B cell (primary cell): Measurements from ENCODE around the gene AKTIP. TPM values are rescaled to one million over a fixed set of nuclear protein-coding genes. Genes with fewer than 3 reads are reported as not detected.
A peak's percentile ranks its signal among the peaks of the same experiment; 100 is the strongest.

Experiments
- ATAC-seq: fragments of 200-7000 bp; cut with Tn5 transposase; one replicate; pipeline ENCODE4 v1.10.0; 2021; ENCODE audit warnings: low read depth, mild to moderate bottlenecking, moderate number of reproducible peaks, moderate library complexity
- CTCF ChIA-PET: fragments of 350-600 bp; sonication (Branson Sonifier 250); formaldehyde crosslinking; loops from one replicate; lab custom pipeline; 2021; ENCODE audit warnings: antibody characterized with exemption, inconsistent platforms; lab: Charles Lee
- POLR2A ChIA-PET: fragments of 350-600 bp; sonication (Branson Sonifier 250); formaldehyde crosslinking; loops from one replicate; lab custom pipeline; 2021; ENCODE audit warnings: antibody characterized with exemption; lab: Charles Lee
- DNase-seq: peaks from one replicate; pipeline ENCODE4 v3.0.0; 2013
- H2AFZ ChIP-seq: 2 replicates; pipeline ENCODE4 v1.6.1; 2012; ENCODE audit warnings: mild to moderate bottlenecking, low read depth, low read length; ENCODE audit not compliant: insufficient read depth, poor library complexity, severe bottlenecking
- H3K27ac ChIP-seq, 2 donors: 1 replicate in 1 of 2; 2 replicates in 1 of 2; pipeline ENCODE4 v1.5.1; 2012 to 2013; ENCODE audit warnings: low read length in 2 of 2, mild to moderate bottlenecking in 2 of 2, moderate library complexity in 1 of 2
- H3K27me3 ChIP-seq, 4 experiments: fragments of 200-600 bp in 1 of 4; sonication (generic) in 1 of 4; replicated peaks in 1 of 4; 1 replicate in 2 of 4; 2 replicates in 2 of 4; pipeline versions ENCODE4 v1.6.1 to v1.7.0; 2013 to 2016; ENCODE audit warnings: low read length in 3 of 4, mild to moderate bottlenecking in 2 of 4, mixed read lengths in 1 of 4, moderate library complexity in 1 of 4; ENCODE audit not compliant: insufficient read depth in 4 of 4, control insufficient read depth in 3 of 4; ENCODE audit errors: control extremely low read depth in 1 of 4
- H3K36me3 ChIP-seq, 2 experiments: replicated peaks in 1 of 2; 1 replicate in 1 of 2; 2 replicates in 1 of 2; pipeline versions ENCODE4 v1.6.1 to v1.7.1; 2013; ENCODE audit warnings: low read length in 1 of 2; ENCODE audit not compliant: insufficient read depth in 2 of 2, control insufficient read depth in 1 of 2; ENCODE audit errors: control extremely low read depth in 1 of 2, extremely low read depth in 1 of 2
- H3K4me1 ChIP-seq, 2 donors: fragments of 200-600 bp in 1 of 2; sonication (generic) in 1 of 2; 1 replicate in 1 of 2; 2 replicates in 1 of 2; pipeline versions ENCODE4 v1.5.1 to v1.6.1; 2013 to 2017; ENCODE audit warnings: low read length in 2 of 2; ENCODE audit not compliant: control insufficient read depth in 2 of 2, insufficient read depth in 2 of 2
- H3K4me2 ChIP-seq: replicated peaks from 2 replicates; pipeline ENCODE3; 2012; ENCODE audit warnings: mild to moderate bottlenecking, low read depth, low read length; ENCODE audit not compliant: poor library complexity, severe bottlenecking
- H3K4me3 ChIP-seq, 5 experiments: fragments of 200-600 bp in 1 of 5; sonication (generic) in 1 of 5; 1 replicate in 3 of 5; 2 replicates in 2 of 5; pipeline versions ENCODE4 v1.5.1 to v1.7.0; 2011 to 2016; ENCODE audit warnings: low read length in 4 of 5, mild to moderate bottlenecking in 4 of 5, low read depth in 2 of 5, control low read depth in 1 of 5, moderate library complexity in 1 of 5; ENCODE audit not compliant: insufficient read depth in 1 of 5; ENCODE audit errors: control extremely low read depth in 1 of 5, extremely low read depth in 1 of 5
- H3K79me2 ChIP-seq: fragments of 200-600 bp; sonication (generic); one replicate; pipeline ENCODE4 v1.6.0; 2016; ENCODE audit warnings: low read length; ENCODE audit not compliant: control insufficient read depth, insufficient read depth
- H3K9ac ChIP-seq: fragments of 200-600 bp; sonication (generic); 2 replicates; pipeline ENCODE4 v1.6.1; 2017; ENCODE audit warnings: mild to moderate bottlenecking, low read length, moderate library complexity
- H3K9me3 ChIP-seq, 3 donors: one replicate each; pipeline versions ENCODE4 v1.6.1 to v1.7.1; 2013; ENCODE audit warnings: low read length in 2 of 3; ENCODE audit not compliant: control insufficient read depth in 2 of 3, insufficient read depth in 1 of 3; ENCODE audit errors: control extremely low read depth in 1 of 3
- H4K20me1 ChIP-seq: 2 replicates; pipeline ENCODE4 v1.6.0; 2012; ENCODE audit warnings: mild to moderate bottlenecking, low read length; ENCODE audit not compliant: insufficient read depth, control insufficient read depth, poor library complexity, severe bottlenecking
- H3K27ac Mint-ChIP-seq: one replicate; pipeline ENCODE4 v1.8.0; 2021; ENCODE audit warnings: mixed read lengths
- H3K27me3 Mint-ChIP-seq: one replicate; pipeline ENCODE4 v1.8.0; 2021; ENCODE audit warnings: mixed read lengths
- H3K4me1 Mint-ChIP-seq: one replicate; pipeline ENCODE4 v1.8.0; 2021; ENCODE audit warnings: mixed read lengths
- H3K4me3 Mint-ChIP-seq: one replicate; pipeline ENCODE4 v1.8.0; 2021; ENCODE audit warnings: mixed read lengths
- H3K9me3 Mint-ChIP-seq: one replicate; pipeline ENCODE4 v1.8.0; 2022; ENCODE audit warnings: mixed read lengths; ENCODE audit not compliant: insufficient read depth
- CTCF ChIP-seq: fragments of 200-600 bp; IDR thresholded peaks from one replicate; pipeline ENCODE4 v1.8.0; 2022; ENCODE audit warnings: antibody characterized with exemption, mild to moderate bottlenecking
- EZH2 ChIP-seq: IDR thresholded peaks from 2 replicates; pipeline ENCODE4 v1.6.1; 2012; ENCODE audit warnings: borderline replicate concordance, low read depth, mild to moderate bottlenecking, moderate library complexity, low read length; ENCODE audit not compliant: insufficient read depth, poor library complexity, severe bottlenecking
- WGBS: methylation state at CpG from one replicate; pipeline ENCODE4 v1.1.5; 2013; ENCODE audit warnings: missing lambda C conversion rate; ENCODE audit not compliant: insufficient coverage; 5-methylcytosine and 5-hydroxymethylcytosine counted together
- intact Hi-C: fragments of 100-400 bp; cut with micrococcal nuclease; formaldehyde crosslinking; loops from one replicate; pipeline ENCODE4 v1.10.0; 2022
- polyA plus RNA-seq: library from polyadenylated mRNA; depleted of rRNA; stranded (reverse); fragments of >200 nt; gene quantifications from 2 replicates; pipeline ENCODE4 v1.2.3, GENCODE V29; 2012
- total RNA-seq, 2 donors: library from RNA; stranded (reverse); fragments of 120-200 nt in 1 of 2; gene quantifications; 1 replicate in 1 of 2; 2 replicates in 1 of 2; pipeline versions ENCODE4 v1.2.3 to v1.2.4, GENCODE V29; 2013 to 2022

The AKTIP gene
- total and polyA plus RNA-seq, 2 donors (not counting 1 experiment from before 2014, with no cell fraction given): 12.6 to 24.0 TPM

GRCh38 chr16:53511403-53512280 is 8.6 kb upstream of the AKTIP start:
- Histone ChIP-seq H3K4me2 (no peak overlapping the region), H4K20me1 (no peaks in the 10 kb centered on the region), H3K9ac (no peak overlapping the region), H3K79me2 (no peaks in the 10 kb centered on the region), H3K27ac (no peak overlapping the region), H3K27me3 (no peaks in the 10 kb centered on the region), H3K36me3 (no peaks in the 10 kb centered on the region), H2AFZ (no peak overlapping the region), H3K4me3 (no peak overlapping the region), H3K9me3 (peaks cover 0 to 9% (median 5%) of the 10 kb centered on the region in 3 donors), H3K4me1 (peaks cover 10 to 17% of the 10 kb centered on the region in 2 donors)
- Mint-ChIP-seq H3K4me1 (peaks cover 25% of the 10 kb centered on the region), H3K9me3 (no peaks in the 10 kb centered on the region), H3K27ac (peak overlapping the region; percentile 10), H3K27me3 (no peaks in the 10 kb centered on the region), H3K4me3 (no peak overlapping the region)
- CTCF ChIA-PET: interaction anchor here (0.7 to 1.4 kb wide), 2 partner anchors 52 to 76 kb away, joined by 3 to 4 read pairs; no protein-coding TSS in a partner anchor
- POLR2A ChIA-PET: no interaction called here
- ATAC-seq (no peak), DNase-seq (no peak)
- intact Hi-C loops: loop anchor here (2.0 kb wide), 1 partner anchor 381 kb away; no protein-coding TSS in a partner anchor
- WGBS: 100% methylated on average over 6 of the region's 12 CpGs
- no peak for TF ChIP-seq CTCF
- TF ChIP-seq EZH2: no peak

- no peaks in the 10 kb centered on the region for H4K20me1 ChIP-seq
- no peak overlapping the region for H3K27ac ChIP-seq
- DNase-seq: no peak
- TF ChIP-seq EZH2 (no peak), CTCF (no peak)
- no peaks in the 10 kb centered on the region for H3K36me3 ChIP-seq
- H3K27me3 Mint-ChIP-seq: no peaks in the 10 kb centered on the region
- no peaks in the 10 kb centered on the region for H3K27me3 ChIP-seq
- POLR2A ChIA-PET: no interaction called here
- no peak overlapping the region for H2AFZ ChIP-seq
- no peak for ATAC-seq
- H3K4me3 ChIP-seq: no peak overlapping the region
- no peaks in the 10 kb centered on the region for H3K79me2 ChIP-seq
- H3K4me3 Mint-ChIP-seq: no peak overlapping the region
- peaks cover 0 to 9% (median 5%) of the 10 kb centered on the region in 3 donors for H3K9me3 ChIP-seq
- H3K27ac Mint-ChIP-seq: peak overlapping the region; percentile 63
- H3K4me1 Mint-ChIP-seq: peaks cover 22% of the 10 kb centered on the region
- H3K9ac ChIP-seq: no peak overlapping the region
- H3K9me3 Mint-ChIP-seq: no peaks in the 10 kb centered on the region
- 80% methylated on average over 1 of the region's 6 CpGs for WGBS
- no peak overlapping the region for H3K4me2 ChIP-seq
- CTCF ChIA-PET: no interaction called here
- peaks cover 10 to 13% of the 10 kb centered on the region in 2 donors for H3K4me1 ChIP-seq
- intact Hi-C loops: loop anchor here (2.0 kb wide), 1 partner anchor 380 kb away; no protein-coding TSS in a partner anchor
Observed at GRCh38 chr16:53511084-53511402, 8.0 kb upstream of the AKTIP start.
